Tibial nerve (tissue), 4 donors: Measurements from ENCODE around the gene BNIP2.

ENCODE experiments used
- CTCF ChIP-seq, 5 experiments: fragments of 200-600 bp in 3 of 5; fragments of 450-650 bp in 2 of 5; sonication (generic) in 3 of 5; IDR thresholded peaks; one replicate each; pipeline ENCODE4 v1.5.1; 2016 to 2019; ENCODE audit warnings: antibody characterized with exemption in 5 of 5, mild to moderate bottlenecking in 3 of 5, moderate library complexity in 2 of 5
- EP300 ChIP-seq, 2 donors: sonication (generic); formaldehyde crosslinking; IDR thresholded peaks; one replicate each; pipeline ENCODE4 v1.6.1; 2017; ENCODE audit warnings: antibody characterized with exemption in 2 of 2, mild to moderate bottlenecking in 1 of 2
- POLR2A ChIP-seq, 2 donors: fragments of 450-650 bp; IDR thresholded peaks; one replicate each; pipeline ENCODE4 v1.6.1; 2017; ENCODE audit warnings: antibody characterized with exemption in 2 of 2, mild to moderate bottlenecking in 2 of 2, moderate library complexity in 2 of 2

- no peak for TF ChIP-seq CTCF (IDR thresholded peaks at IDR 0.05)
- no peak for TF ChIP-seq POLR2A (IDR thresholded peaks at IDR 0.05)
- TF ChIP-seq EP300 (IDR thresholded peaks at IDR 0.05): no peak
Observed at GRCh38 chr15:59674361-59674877, 14.7 kb downstream of the BNIP2 start.
